Omental fat pad (tissue), 4 donors: ENCODE results near the gene RHEX. TPM values are rescaled to one million over a fixed set of nuclear protein-coding genes. Genes with fewer than 3 reads are reported as not detected.
A peak's percentile ranks its signal among the peaks of the same experiment; 100 is the strongest.

Source experiments
- ATAC-seq: fragments of 150-250 bp; one replicate; pipeline ENCODE4 v1.9.1; 2016; ENCODE audit warnings: mild to moderate bottlenecking, moderate library complexity; ENCODE audit not compliant: low FRiP score
- DNase-seq: peaks from one replicate; pipeline ENCODE4 v3.0.0-alpha.2; 2019; ENCODE audit warnings: low spot score
- CTCF ChIP-seq, 3 donors: fragments of 450-650 bp; IDR thresholded peaks; one replicate each; pipeline ENCODE4 v1.5.1; 2016 to 2017; ENCODE audit warnings: antibody characterized with exemption in 3 of 3, mild to moderate bottlenecking in 3 of 3, moderate library complexity in 2 of 3
- total RNA-seq, 4 donors: library from RNA; depleted of rRNA; stranded (reverse); fragments of >200 nt; gene quantifications; one replicate each; pipeline ENCODE4 v1.1.0, GENCODE V29; 2016

RHEX gene
- total RNA-seq, 4 donors from 2014 or later: 1.1 to 5.4 (median 1.8) TPM

- ATAC-seq (no peak), DNase-seq (no peak)
- no peak for TF ChIP-seq CTCF (IDR thresholded peaks at IDR 0.05)
Measured at GRCh38 chr1:206021008-206021625, 31.9 kb upstream of the RHEX start.

- TF ChIP-seq CTCF (IDR thresholded peaks at IDR 0.05): no peak
- ATAC-seq: peak; percentile 30
Measured at GRCh38 chr1:206021626-206022365, 31.2 kb upstream of the RHEX start.

GRCh38 chr1:206022766-206023165, 30.2 kb upstream of the RHEX start:
- TF ChIP-seq CTCF (IDR thresholded peaks at IDR 0.05): no peak
- no peak for ATAC-seq
- no peak for DNase-seq

More at GRCh38 chr1:206021626-206022365, 31.2 kb upstream of the RHEX start:
- DNase-seq: no peak

GRCh38 chr1:206023695-206024094, 29.3 kb upstream of the RHEX start, which contains the start of gene CTSE:
Gene CTSE, minus strand, starts transcription at chr1:206023895. Its CDS starts 104 bp downstream, at chr1:206023791.
- TF ChIP-seq CTCF (IDR thresholded peaks at IDR 0.05): no peak

GRCh38 chr1:206025283-206025820, 27.6 kb upstream of the RHEX start:
- ATAC-seq (peak; percentile 52), DNase-seq (no peak)
- TF ChIP-seq CTCF (IDR thresholded peaks at IDR 0.05): no peak

More at GRCh38 chr1:206023695-206024094, 29.3 kb upstream of the RHEX start, which contains the start of gene CTSE:
- ATAC-seq (no peak), DNase-seq (no peak)

- no peak for TF ChIP-seq CTCF (IDR thresholded peaks at IDR 0.05)
- DNase-seq (peak; percentile 43), ATAC-seq (peak; percentile 95)
Measured at GRCh38 chr1:206029484-206029883, 23.5 kb upstream of the RHEX start.
